Suprapubic skin (tissue), 3 donors: Measurements from ENCODE around the gene NKD2.

Experiments used
- CTCF ChIP-seq, 2 donors: fragments of 200-600 bp in 1 of 2; fragments of 450-650 bp in 1 of 2; sonication (generic) in 1 of 2; IDR thresholded peaks; one replicate each; pipeline ENCODE4 v1.5.1; 2016 to 2019; ENCODE audit warnings: antibody characterized with exemption in 2 of 2, mild to moderate bottlenecking in 1 of 2, moderate library complexity in 1 of 2
- EP300 ChIP-seq: sonication (generic); formaldehyde crosslinking; IDR thresholded peaks from one replicate; pipeline ENCODE4 v1.6.1; 2017; ENCODE audit warnings: antibody characterized with exemption
- POLR2A ChIP-seq, 2 donors: fragments of 450-650 bp; IDR thresholded peaks; one replicate each; pipeline ENCODE4 v1.6.1; 2017; ENCODE audit warnings: antibody characterized with exemption in 2 of 2, mild to moderate bottlenecking in 2 of 2, moderate library complexity in 2 of 2

- TF ChIP-seq CTCF (IDR thresholded peaks at IDR 0.05) = no peak
- TF ChIP-seq EP300 = no peak
- TF ChIP-seq POLR2A (IDR thresholded peaks at IDR 0.05) = no peak
Observed at GRCh38 chr5:1002271-1002546, 6.4 kb upstream of the NKD2 start.
